Stimulated activated CD8-positive, alpha-beta memory T cell treated with anti-CD3 and anti-CD28 coated beads, Interleukin-12 subunit alpha, Interleukin-12 subunit beta, amount 100 ng/mL, for 1 hour (primary cell): ENCODE data around the gene COL5A1.

ENCODE experiments used
- DNase-seq: peaks from one replicate; pipeline ENCODE4 v3.0.0-alpha.2; 2020; ENCODE audit warnings: low read depth

The COL5A1 gene

DNA sequence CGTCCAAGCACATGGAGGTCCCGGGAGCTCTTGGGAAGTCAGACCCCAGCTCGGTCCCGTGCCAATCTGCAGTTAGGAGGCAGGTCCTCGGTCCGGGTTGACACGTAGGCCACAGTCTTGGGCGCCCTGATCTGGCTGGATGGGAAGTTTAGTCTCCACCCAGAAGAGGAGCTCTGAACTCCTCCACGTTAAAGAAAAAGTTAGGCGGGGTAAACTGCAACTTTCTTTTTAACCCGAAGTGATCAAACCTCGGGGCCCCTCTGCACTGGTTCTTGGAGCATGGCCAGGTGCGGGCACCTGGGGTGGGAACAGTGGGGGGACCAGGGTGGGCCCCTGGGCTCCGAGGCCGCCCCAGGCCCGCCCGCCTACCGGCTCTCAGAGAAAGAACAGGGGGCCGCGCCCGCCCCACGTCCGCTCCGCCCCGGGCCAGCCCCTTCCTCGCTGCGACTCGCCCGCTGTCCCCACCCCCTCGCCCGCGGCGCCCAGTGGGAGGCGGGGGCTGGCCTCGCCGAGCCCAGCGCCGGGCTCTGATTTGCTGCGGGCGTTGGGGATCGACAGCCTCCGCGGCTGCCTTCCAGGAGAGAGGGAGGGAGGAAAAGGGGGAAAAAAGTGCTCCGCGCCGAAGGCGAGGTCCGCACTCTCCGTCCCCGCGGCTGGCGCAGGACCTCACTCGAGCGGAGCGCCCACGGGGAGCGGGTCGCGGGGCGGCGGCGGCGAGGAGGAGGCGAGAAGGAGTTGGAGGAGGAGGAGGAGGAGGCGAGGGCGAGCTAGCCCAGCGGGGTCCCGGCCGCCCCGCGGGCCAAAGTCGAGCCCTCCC, at the start of gene COL5A1:
TSS of gene COL5A1 (plus strand) at position 631 of the 817 bp plus-strand sequence. CDS start 385 bp downstream, outside the sequence.
- peak; percentile 11 for DNase-seq

DNA sequence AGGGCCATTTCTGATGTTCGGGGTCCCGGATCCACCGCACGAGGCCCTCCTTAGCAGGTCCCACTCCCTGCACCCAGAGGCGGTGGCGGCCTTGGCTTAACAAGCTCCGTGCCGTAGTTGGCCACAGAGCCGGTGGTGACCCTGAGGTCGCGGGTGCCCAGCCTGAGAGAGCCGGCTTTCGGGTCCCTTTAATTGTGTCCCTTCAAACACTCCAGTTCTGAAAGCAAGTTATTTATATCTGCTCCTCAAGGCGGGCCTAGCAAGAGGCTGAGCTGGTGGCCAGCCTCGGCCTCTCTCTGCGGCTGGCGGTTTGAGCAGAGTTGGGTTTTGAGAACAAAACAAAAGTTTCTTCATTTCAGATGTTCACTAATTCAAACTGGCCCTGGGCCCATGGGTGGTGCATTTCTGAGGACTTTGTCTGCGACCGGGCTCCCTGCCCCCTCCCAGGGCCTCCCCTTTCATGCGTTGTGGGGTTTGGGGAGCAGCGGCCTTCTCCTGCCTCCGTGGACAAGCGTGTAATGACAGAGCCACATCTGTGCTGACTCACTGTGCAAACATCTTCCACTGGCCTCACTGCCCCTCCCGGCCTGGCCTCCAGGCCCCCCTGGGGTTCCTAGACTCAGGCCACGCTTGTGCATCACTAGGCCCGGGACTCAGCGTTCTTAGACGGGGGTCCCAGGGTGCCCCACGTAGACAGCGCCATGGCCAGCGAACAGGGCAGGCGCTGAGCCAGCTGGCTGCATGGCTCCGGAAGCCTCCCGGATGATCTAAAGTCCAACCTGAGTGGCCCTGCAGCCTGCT, 49.4 kb upstream of the COL5A1 start:
- DNase-seq: no peak

DNA sequence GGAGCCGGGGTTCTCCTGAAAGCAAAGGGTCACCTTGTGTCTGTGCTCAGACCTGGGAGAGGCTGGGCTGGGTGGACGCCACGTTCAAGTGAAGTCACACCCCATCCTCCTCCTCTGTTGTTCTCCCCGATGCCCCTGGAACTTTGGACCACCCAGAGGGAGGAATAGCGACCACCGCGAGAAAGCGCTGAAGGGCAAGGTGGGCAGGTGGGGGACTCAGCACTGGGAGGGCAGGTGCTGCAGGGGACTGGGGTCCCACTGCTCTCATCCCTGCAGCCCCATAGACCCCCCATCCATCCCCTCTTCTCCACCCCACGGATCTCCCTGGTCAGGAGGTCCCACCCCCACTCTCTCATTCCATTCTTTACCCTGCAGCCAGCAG, 48.8 kb upstream of the COL5A1 start:
- no peak for DNase-seq

DNA sequence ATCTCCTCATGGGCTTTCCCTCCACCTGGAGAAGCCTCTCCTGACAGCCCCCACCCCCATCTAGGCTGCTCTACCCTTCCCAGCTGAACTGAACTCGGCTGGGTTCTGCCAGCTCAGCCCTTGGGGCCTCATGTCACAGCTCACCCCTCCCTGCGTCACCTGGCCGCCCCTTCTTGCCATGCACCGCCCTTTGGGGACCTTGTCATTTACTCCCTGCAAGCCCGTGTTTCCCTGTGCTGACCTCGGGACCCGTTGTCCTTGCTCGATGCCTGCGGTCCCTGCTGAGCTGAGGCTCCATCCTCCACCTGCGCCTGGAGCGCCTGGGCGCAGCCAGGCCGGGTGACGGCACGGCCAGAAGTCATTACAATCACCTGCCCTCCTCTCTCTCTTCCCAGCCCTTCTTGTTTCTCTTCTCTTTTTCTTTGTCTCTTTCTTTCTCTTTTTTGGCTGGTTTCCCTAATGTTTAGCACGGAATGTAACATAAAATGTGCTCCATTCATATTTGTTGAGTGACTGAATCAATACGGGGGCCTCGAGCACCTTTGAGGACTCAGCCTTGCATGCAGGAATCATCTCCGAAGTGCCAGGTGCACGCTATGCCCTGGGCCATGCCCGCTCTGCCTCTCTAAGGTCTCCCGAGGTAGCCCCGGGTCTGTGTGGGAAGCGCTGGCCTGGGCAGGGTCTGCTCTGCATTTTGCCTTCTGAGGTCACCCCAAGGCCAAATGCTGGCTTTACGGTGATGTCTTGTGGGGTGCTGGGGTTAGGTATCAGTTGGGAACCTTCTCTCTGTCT, 48.1 kb upstream of the COL5A1 start:
- DNase-seq: no peak

DNA sequence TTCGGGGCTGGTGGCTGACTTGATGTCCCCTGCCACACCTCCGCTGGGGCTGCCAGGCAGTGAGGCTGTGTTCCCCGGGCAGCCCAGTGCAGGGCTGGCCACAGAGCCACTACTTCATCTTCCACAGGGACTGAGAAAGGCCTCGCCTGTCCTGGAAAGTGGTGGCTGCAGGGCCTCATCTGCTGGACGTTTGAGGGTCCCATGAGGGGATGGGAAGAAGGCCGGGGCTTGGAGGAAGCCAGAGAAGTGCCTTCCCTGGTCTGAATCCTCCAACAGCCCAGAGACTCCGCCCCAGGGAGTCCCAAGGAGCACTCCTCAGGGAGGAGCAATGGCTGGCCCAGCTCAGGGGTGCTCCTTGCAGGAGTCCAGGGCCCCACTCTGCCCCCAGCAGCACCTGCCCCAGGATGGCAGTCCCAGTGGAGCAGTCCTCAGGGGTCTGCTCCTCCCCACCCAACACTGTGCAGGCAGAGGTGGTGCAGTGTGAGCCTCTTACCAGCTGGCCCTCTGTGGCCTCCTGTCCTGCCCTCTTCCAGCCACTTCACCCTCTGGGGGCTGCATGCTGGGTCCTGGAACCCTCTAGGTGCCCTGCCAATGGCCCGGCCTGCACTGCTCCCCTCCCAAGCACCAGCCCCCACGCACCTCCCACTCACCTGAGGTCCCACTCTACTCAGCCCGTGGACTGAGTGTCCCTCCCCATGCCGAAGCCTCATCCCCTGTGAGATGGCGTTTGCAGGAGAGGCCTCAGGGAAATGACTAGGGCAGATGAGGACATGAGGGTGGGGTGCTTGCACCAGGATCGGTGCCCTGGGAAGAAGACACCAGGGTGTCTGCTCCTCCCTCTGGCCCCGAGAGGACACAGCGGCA, 47.3 kb upstream of the COL5A1 start:
- DNase-seq: no peak

DNA sequence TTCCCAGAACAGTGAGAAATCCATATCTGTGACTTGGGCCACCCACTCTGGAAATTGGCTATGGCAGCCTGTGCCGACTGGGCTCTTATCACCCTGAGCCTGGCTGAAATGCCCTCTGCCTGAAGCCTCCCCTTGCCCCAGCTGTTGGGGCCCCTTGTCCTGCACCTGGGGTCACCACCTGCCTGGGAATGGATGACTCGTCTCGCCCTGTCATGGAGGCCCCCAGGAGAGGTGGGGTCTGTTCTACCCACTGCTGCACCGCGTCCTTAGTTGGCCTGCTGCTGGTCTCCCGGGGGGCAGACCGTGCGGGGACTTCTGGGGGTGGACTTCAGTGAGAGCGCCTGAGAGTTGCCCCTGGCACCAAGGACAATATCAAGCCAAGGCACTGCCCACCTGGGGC, 46.6 kb upstream of the COL5A1 start:
- DNase-seq: no peak

DNA sequence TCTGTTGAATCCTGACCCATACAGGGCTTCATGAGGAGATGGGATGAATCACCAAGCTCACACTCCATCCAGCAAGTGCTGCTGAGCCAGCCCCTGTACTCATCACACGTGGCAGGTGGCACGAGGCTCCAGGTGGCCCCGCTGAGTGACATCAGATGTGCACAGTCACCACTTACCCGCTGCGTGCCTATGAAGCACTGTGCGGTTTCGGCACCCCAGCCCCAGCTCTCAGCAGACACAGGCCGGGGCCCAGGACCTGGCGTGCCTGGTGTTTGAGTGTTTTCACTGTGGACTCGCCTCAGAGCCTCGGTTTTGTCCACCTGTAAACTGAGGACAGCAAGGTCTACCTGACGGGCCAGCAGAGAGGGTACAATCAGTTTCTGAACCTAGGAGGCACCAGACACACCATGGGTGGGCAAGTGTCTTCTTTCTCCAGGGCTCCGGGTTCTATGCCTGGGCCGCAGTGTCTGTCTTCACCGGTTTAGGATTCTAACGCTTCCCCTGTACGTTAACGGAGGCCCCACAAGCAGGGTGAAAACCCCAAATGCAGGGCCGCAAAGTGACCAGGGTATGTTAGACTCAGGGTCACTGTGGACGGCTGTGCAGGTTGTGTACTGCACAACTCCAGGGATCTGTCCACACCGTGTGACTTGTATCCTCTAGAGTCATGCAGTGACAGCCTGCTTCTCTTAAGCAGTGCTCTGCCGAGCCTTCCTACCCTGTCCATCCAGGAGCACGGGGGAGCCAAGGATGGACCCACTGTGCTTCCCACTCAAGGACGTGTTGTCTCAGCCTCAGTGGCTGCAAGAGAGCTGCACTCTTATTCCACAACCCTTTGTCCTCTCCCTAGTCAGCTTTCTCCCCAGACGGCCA, 44.3 kb upstream of the COL5A1 start:
- DNase-seq: no peak

DNA sequence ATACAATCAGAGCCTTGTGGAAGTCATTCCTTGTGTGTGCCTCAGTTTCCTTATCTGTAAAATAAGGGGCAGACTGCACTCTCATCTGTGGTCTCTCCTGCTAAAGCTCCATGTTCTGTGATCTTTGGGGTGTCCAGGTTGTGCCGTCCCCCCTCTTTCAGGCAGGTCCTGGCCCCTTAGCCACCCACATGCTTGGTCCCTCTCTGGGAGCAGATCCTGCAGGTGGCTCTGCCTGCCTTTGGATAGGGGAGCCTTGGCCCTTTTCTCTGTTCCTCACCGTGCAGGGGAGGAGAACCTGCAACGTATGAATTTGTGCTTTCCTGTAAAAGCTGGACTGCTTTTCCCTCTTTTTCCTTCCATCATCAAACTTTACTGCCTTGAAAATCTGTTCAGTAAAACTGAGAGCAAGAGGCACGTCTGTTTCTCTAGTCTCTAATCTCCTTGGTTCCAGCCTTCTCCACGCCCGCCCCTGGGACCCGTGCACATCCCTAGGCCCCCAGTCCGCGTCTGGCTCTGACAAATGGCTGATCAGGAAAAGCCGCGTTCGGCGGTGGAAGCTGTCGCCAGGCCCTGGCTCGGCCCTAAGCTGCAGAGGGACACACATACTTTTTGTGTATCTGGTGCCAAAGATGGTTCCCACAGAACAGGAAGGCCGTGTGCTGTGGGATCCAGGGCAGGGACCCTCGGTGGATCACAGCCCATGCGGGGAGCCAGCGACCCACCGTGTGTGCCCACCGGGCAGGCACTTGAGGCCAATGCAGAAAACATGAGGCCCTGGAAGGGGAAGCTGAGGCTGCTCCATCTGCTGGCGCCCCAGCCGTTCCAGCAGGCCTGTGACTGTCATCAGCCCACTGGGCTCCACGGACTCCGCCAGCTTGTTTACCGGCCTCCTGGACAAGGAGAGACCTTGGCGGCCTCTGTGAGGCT, 43.4 kb upstream of the COL5A1 start:
- no peak for DNase-seq

DNA sequence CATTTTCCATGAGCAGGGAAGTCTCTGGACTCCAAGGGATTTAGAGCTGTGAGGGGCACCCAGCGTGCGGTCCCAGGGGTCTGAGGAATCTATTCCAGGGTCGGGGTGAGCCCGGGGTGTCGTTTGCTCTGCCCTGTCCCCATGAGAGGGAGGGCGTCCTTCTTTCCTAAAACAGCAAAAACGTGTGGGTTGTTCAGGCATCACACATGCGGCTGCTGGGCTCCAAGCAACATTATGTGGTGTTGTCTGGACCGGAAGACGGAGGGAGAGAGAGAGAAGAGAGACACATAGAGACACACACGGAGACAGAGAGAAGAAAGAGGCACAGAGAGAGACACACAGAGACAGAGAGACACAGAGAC, 42.7 kb upstream of the COL5A1 start:
- DNase-seq: no peak

DNA sequence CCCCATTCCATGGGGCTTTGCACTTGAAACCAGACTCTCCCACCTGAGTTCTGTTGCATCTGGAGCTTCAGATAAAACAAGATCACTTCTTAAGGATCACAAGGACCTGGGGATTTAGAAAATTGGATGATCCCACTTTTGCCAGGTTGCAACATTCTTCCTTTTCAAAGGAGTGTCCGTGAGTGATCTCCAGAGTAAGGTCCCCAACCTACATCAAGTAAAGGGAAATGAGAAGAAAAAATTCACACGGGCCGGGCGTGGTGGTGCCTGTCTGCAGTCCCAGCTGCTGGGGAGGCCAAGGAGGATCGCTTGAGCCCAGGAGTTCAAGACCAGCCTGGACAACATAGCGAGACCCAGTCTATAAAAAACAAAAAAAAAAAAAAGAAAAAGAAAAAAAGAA, 41.2 kb upstream of the COL5A1 start:
- DNase-seq: no peak

DNA sequence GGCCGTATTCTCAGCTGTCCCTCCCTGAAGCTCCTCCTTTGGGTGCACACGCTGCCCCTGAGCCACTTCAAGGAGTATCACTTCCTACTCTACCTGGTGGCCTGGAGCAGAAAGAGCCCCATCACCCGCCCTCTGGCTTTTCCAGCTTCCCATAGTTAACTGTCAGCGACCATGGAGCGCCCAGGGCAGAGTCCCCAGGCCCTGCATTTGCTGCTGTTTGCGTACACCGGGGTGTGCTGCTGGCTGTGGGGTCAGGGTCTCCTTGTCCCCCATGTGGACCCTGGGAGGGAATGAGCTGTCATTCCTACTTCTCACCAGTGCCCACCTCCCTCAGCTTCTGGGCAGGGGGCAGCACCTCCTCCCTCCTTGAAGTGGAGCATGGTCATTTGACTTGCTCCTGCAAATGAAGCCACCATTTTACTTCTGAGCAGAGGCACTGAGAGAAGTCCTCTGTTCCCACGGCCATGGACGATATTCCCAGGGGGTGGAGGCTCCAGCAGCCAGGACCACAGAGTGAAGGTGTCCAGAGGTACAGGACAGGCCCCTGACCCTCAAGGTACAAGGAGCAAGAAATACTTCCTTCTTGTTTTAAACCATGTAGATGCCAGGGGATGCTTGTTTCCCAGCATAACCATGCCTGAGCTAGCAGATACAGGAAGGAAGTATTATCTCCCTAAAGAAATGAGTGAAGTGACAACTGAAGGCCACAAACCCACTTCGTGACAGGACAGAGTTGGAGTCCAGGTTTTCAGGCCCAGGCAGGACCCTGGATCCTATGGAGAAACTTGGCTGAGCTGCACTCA, 40.6 kb upstream of the COL5A1 start:
- no peak for DNase-seq

DNA sequence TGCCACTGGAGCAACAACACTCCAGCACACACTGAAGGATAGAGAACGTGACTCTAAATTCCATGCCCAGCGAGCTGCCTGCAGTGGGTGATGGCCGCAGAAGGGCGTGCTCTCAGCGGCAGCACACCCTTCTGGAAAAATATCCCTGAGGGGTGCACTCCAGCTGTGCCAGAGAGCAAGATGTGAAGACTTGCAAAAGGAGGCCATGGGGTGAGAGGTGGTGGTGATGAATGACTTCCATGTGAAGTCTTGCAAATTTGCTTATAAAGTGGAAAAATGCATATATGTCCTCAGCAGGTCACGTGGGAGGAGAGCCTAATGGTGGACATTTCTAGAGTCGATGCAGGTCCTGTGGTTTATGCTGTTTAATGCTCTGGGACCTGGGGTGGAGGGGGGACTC, 39.8 kb upstream of the COL5A1 start:
- no peak for DNase-seq

DNA sequence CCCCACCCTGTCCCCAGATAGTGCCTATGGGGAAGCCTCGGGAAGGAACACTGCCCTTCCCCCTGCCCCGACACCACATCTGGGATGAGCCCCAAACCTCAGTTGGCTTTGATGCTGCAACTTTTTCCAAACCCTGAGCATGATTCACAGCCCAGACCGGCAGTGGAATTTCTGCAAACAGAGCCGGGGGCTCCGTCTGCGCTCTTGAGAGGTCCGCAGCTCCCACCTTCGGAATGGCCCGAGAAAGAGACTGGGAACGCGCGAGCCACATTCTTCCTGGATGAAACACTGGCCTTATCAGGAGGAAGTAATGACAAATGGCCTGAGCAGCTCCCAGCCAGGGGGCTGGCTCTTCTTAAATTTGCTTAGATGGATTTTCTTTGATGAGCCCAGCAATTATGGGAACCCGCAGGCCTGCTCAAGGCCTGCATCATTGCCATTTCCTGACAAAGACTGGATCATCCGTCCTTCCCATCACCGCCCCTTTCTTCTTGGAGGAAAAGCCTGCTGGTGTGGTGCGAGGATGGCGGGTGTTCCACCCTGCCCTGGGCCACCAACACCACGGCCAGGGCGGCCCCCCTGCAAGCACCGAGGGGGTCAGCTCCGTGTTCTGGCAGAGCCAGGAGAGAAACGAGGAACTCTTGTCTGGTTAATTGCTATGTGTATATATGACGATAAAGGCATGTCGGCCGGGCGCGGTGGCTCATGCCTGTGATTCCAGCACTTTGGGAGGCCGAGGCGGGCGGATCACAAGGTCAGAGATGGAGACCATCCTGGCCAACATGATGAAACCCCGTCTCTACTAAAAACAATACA, 38.8 kb upstream of the COL5A1 start:
- no peak for DNase-seq

DNA sequence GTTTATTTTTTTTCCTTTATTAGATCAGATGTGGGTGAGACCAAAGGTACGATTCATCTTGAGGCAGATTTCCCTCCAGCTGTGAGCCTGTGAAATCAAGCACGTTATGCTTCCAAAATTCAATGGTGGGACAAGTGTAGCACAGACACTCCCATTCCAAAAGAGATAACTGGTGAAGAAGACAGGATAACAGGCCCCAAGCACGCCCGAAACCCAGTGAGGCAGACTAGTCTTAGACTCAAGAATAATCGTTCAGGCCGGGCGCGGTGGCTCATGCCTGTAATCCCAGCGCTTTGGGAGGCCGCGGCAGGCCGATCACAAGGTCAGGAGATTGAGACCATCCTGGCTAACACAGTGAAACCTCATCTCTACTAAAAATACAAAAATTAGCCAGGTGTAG, 36.8 kb upstream of the COL5A1 start:
- no peak for DNase-seq

DNA sequence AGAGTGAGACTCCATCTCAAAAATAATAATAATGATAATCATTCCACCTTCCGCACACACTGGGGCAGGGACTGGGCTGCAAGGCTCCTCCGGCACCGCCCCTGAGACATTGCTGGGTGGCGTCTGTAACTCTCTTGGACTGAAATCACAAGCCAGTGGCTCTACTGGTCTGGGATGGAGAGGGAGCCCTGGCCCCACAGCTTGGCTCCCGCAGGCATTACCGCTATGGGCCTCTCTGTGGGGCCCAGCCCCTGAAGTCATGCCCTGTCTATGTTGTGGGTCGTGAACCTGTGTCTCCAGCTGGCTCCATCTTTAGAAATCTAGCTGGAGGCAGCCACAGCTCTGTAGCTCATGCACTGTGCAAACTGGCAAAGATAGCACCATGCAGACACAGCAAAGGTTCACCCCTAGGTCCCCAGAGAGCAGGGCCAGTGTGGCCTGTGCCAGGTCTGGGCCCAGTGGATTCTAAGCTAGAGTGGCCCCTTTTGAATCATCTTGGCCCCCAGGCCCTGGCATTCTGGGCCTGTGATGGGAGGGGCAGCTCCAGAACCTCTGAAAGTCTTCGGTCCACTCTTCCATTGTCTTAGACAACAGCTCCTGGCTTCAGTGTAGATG, 36.1 kb upstream of the COL5A1 start:
- DNase-seq: no peak

DNA sequence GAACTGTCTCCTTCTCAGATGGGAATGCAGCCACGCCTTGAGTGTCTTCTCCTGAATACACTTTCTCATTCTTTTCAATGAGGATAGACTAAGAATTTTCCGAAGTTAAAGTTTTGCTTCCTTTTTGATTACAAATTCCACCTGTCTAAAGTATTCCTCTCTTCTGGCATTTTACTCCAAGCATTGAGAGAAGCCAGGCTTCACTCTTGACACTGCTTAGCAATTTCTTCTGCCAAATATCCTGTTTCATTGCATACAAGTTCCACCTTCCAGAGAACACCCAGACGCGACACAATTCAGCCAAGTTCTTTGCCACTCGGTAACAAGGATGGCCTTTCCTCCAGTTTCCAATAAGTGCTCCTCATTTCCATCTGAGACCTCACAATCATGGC, 35.6 kb upstream of the COL5A1 start:
- DNase-seq: no peak

DNA sequence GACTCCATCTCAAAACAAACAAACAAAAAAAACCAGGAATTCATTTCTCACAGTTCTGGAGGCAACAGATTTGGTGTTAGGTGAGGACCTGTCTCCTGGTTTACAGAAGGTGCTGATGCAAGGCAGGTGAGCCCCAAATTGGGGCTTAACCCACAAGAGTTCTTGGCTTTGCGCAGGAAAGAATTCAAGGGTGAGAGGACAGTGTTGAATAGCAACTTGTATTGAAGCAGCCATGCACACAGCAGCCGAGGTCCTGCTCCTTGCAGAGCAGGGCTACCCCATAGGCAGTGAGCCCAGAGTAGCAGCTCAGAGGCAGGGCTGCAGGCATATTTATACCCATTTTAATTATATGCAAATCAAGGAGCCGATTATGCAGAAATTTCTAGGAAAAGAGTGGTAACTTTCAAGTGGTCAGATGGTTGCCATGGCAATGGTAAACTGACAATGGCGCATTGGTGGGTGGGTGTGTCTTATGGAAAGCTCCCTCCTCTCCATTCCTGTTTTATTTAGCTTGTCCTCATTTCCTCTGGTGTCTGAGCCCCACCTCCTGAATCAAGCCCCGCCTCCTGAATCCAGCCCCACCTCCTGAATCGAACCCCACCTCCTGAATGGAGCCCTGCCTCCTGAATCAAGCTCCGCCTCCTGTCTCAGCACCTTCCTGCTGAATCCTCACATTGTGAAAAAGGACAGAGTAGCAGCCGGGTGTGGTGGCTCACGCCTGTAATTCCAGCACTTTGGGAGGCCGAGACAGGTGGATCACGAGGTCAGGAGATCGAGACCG, 34.5 kb upstream of the COL5A1 start:
- no peak for DNase-seq
